ENCODE results near the gene PAX8. TPM values are rescaled to one million over a fixed set of nuclear protein-coding genes. Genes with fewer than 3 reads are reported as not detected.
A peak's percentile ranks its signal among the peaks of the same experiment; 100 is the strongest.

Gene PAX8
- total and polyA plus RNA-seq, 2 of the 13 experiments (the other 11 are each of a cell fraction or from before 2014, with no cell fraction given), result 1.5 to 8.8 TPM

DNA sequence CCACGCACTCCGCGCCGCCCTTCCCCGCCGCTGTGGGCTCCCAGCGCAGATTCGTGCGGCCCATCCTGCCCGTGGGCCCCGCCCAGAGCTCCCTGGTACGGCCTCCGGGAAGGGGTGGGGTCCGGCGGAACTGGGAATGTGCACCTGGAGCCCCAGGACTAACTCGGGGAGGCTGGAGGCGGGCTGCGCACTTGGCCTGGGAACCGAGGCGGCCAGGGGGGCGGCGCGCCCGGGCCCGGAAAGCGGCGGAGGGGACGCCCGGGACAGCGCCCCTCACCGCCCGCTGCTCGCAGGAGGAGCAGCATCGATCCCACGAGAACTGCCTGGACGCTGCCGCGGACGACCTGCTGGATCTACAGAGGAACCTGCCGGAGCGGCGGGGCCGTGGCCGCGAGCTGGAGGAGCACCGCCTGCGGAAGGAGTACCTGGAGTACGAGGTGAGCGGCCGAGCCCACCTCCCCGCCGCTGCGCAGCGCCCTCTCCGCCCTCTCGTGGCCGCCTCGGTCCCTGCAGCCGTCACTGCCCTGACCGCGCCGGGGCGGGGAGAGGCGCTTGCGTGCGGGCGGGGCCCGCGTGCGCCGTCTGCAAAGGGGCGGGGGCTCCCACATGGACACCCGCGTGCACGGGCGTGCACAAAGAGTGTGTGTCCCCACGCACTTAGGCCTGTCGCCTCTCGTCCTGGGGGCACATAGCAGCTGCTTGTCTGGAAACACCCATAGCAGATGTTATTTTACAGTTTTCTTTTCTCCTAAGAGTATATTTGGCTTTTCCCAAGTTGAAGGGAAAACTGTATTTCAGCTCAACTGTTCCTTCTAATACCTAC lies 79.7 kb downstream of the PAX8 start (continued):
- TF ChIP-seq, protein P1, sequence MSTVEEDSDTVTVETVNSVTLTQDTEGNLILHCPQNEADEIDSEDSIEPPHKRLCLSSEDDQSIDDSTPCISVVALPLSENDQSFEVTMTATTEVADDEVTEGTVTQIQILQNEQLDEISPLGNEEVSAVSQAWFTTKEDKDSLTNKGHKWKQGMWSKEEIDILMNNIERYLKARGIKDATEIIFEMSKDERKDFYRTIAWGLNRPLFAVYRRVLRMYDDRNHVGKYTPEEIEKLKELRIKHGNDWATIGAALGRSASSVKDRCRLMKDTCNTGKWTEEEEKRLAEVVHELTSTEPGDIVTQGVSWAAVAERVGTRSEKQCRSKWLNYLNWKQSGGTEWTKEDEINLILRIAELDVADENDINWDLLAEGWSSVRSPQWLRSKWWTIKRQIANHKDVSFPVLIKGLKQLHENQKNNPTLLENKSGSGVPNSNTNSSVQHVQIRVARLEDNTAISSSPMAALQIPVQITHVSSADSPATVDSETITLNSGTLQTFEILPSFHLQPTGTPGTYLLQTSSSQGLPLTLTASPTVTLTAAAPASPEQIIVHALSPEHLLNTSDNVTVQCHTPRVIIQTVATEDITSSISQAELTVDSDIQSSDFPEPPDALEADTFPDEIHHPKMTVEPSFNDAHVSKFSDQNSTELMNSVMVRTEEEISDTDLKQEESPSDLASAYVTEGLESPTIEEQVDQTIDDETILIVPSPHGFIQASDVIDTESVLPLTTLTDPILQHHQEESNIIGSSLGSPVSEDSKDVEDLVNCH (CRISPR knock-in tag; IDR thresholded peaks at IDR 0.05), result no peak
- TF ChIP-seq HNRNPK (IDR thresholded peaks at IDR 0.05; ENCODE audit: low read depth, low read length, poor library complexity, severe bottlenecking) (peak; percentile 55), ZNF772 (CRISPR knock-in tag; IDR thresholded peaks at IDR 0.05) (peak; percentile 88), RFX1 (IDR thresholded peaks at IDR 0.05) (no peak), MIXL1 (CRISPR knock-in tag; IDR thresholded peaks at IDR 0.05) (peak; percentile 64; the same call in 1 of the 2 replicates), MTF2 (CRISPR knock-in tag; IDR thresholded peaks at IDR 0.05; ENCODE audit: borderline replicate concordance) (peak; percentile 99; the same call in 1 of the 2 replicates), ATAD3A (CRISPR knock-in tag; IDR thresholded peaks at IDR 0.05) (no peak), KDM3A (CRISPR knock-in tag; IDR thresholded peaks at IDR 0.05; ENCODE audit: low read depth) (peak; percentile 46; the same call in 1 of the 2 replicates), ZNF768 (CRISPR knock-in tag; IDR thresholded peaks at IDR 0.05) (peak; percentile 82), ESRRA (CRISPR knock-in tag; IDR thresholded peaks at IDR 0.05; ENCODE audit: low read depth) (peak; percentile 66), ATF1 (CRISPR knock-in tag; IDR thresholded peaks at IDR 0.05) (no peak), ARNT (IDR thresholded peaks at IDR 0.05) (no peak), KDM6A (CRISPR knock-in tag; IDR thresholded peaks at IDR 0.05; ENCODE audit: low read depth) (no peak), ZNF44 (CRISPR knock-in tag; IDR thresholded peaks at IDR 0.05) (peak; percentile 96), SIX4 (CRISPR knock-in tag; IDR thresholded peaks at IDR 0.05) (0 out of 2 replicates have a peak, but pooled peaks have one; percentile 13), MLLT10 (CRISPR knock-in tag; IDR thresholded peaks at IDR 0.05) (no peak), ZNF577 (CRISPR knock-in tag; IDR thresholded peaks at IDR 0.05; ENCODE audit: borderline replicate concordance, low read depth) (no peak), SOX5 (CRISPR knock-in tag; IDR thresholded peaks at IDR 0.05; ENCODE audit: borderline replicate concordance) (peak; percentile 35; the same call in 1 of the 2 replicates), NFE2 (CRISPR knock-in tag; IDR thresholded peaks at IDR 0.05) (no peak)
- TF ChIP-seq, protein P2, sequence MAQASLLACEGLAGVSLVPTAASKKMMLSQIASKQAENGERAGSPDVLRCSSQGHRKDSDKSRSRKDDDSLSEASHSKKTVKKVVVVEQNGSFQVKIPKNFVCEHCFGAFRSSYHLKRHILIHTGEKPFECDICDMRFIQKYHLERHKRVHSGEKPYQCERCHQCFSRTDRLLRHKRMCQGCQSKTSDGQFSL (CRISPR knock-in tag; IDR thresholded peaks at IDR 0.05), result peak; percentile 62; the same call in 1 of the 2 replicates
- TF ChIP-seq, protein P3, sequence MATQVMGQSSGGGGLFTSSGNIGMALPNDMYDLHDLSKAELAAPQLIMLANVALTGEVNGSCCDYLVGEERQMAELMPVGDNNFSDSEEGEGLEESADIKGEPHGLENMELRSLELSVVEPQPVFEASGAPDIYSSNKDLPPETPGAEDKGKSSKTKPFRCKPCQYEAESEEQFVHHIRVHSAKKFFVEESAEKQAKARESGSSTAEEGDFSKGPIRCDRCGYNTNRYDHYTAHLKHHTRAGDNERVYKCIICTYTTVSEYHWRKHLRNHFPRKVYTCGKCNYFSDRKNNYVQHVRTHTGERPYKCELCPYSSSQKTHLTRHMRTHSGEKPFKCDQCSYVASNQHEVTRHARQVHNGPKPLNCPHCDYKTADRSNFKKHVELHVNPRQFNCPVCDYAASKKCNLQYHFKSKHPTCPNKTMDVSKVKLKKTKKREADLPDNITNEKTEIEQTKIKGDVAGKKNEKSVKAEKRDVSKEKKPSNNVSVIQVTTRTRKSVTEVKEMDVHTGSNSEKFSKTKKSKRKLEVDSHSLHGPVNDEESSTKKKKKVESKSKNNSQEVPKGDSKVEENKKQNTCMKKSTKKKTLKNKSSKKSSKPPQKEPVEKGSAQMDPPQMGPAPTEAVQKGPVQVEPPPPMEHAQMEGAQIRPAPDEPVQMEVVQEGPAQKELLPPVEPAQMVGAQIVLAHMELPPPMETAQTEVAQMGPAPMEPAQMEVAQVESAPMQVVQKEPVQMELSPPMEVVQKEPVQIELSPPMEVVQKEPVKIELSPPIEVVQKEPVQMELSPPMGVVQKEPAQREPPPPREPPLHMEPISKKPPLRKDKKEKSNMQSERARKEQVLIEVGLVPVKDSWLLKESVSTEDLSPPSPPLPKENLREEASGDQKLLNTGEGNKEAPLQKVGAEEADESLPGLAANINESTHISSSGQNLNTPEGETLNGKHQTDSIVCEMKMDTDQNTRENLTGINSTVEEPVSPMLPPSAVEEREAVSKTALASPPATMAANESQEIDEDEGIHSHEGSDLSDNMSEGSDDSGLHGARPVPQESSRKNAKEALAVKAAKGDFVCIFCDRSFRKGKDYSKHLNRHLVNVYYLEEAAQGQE (IDR thresholded peaks at IDR 0.05; ENCODE audit: borderline replicate concordance in 1 of 2, low read depth in 1 of 2, low read length in 2 of 2), result no peak
- TF ChIP-seq, protein P4, sequence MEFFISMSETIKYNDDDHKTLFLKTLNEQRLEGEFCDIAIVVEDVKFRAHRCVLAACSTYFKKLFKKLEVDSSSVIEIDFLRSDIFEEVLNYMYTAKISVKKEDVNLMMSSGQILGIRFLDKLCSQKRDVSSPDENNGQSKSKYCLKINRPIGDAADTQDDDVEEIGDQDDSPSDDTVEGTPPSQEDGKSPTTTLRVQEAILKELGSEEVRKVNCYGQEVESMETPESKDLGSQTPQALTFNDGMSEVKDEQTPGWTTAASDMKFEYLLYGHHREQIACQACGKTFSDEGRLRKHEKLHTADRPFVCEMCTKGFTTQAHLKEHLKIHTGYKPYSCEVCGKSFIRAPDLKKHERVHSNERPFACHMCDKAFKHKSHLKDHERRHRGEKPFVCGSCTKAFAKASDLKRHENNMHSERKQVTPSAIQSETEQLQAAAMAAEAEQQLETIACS (CRISPR knock-in tag; IDR thresholded peaks at IDR 0.05), result peak; percentile 65
